Endometrial microvascular endothelial cells (primary cell): ENCODE measurements around the gene TPP1. TPM values are rescaled to one million over a fixed set of nuclear protein-coding genes. Genes with fewer than 3 reads are reported as not detected.

ENCODE experiments used
- in situ Hi-C: cut with HindIII; loops from 2 replicates; pipeline ENCODE4 v1.10.0; 2017; ENCODE audit warnings: low sequenced_read_pairs, low pct_unique_long_range_greater_than_20kb; ENCODE audit errors: inconsistent ontology term
- total RNA-seq: library from RNA; depleted of rRNA; stranded (reverse); fragments of >200 nt; gene quantifications from one replicate; pipeline ENCODE4 v1.2.3, GENCODE V29; 2015; ENCODE audit errors: inconsistent ontology term

TPP1 gene
- total RNA-seq, 1 donor from 2014 or later = 100.0 TPM

GRCh38 chr11:6650104-6650503 is 30.9 kb upstream of the TPP1 start:
- in situ Hi-C loops = loop anchor here (5.0 kb wide), 1 partner anchor 33 kb away; the partner anchor contains the start of gene TPP1

- in situ Hi-C loops = no loop called here
Measured at GRCh38 chr11:6648501-6648900, 29.3 kb upstream of the TPP1 start.

GRCh38 chr11:6647836-6648235 is 28.6 kb upstream of the TPP1 start:
- in situ Hi-C loops = no loop called here

- in situ Hi-C loops = no loop called here
Measured at GRCh38 chr11:6646918-6647679, 27.9 kb upstream of the TPP1 start.

- in situ Hi-C loops = no loop called here
Measured at GRCh38 chr11:6646576-6646917, 27.3 kb upstream of the TPP1 start.

GRCh38 chr11:6646071-6646470 is 26.8 kb upstream of the TPP1 start:
- in situ Hi-C loops = no loop called here

- in situ Hi-C loops = no loop called here
Measured at GRCh38 chr11:6642957-6643356, 23.7 kb upstream of the TPP1 start.

GRCh38 chr11:6640985-6641701 is 21.9 kb upstream of the TPP1 start:
- in situ Hi-C loops = no loop called here

- in situ Hi-C loops = no loop called here
Measured at GRCh38 chr11:6640036-6640984, 21.1 kb upstream of the TPP1 start.

GRCh38 chr11:6638429-6638828 is 19.2 kb upstream of the TPP1 start:
- in situ Hi-C loops = no loop called here

- in situ Hi-C loops = no loop called here
Measured at GRCh38 chr11:6637871-6638270, 18.6 kb upstream of the TPP1 start.

- in situ Hi-C loops = no loop called here
Measured at GRCh38 chr11:6636480-6636879, 17.3 kb upstream of the TPP1 start.

- in situ Hi-C loops = no loop called here
Measured at GRCh38 chr11:6635082-6635932, 16.1 kb upstream of the TPP1 start.

- in situ Hi-C loops = no loop called here
Measured at GRCh38 chr11:6634534-6634933, 15.3 kb upstream of the TPP1 start.

- in situ Hi-C loops = no loop called here
Measured at GRCh38 chr11:6633422-6634408, 14.5 kb upstream of the TPP1 start.

- in situ Hi-C loops = no loop called here
Measured at GRCh38 chr11:6632116-6633073, 13.2 kb upstream of the TPP1 start.
